Ishikawa (cell line): Measurements from ENCODE around the gene ABCB8.

Experiments
- CEBPB ChIP-seq: IDR thresholded peaks from 2 replicates; pipeline ENCODE4 v1.6.1; 2012
- CREB1 ChIP-seq: IDR thresholded peaks from 2 replicates; pipeline ENCODE4 v1.6.1; 2012; ENCODE audit warnings: low read depth
- EGR1 ChIP-seq: IDR thresholded peaks from 2 replicates; pipeline ENCODE4 v1.6.1; 2012
- EP300 ChIP-seq: IDR thresholded peaks from 2 replicates; pipeline ENCODE4 v1.6.1; 2012; ENCODE audit warnings: borderline replicate concordance
- FOXM1 ChIP-seq: IDR thresholded peaks from 2 replicates; pipeline ENCODE4 v1.6.1; 2012; ENCODE audit warnings: low read depth, borderline replicate concordance
- MAX ChIP-seq: IDR thresholded peaks from 2 replicates; pipeline ENCODE4 v1.6.1; 2012
- NFIC ChIP-seq: IDR thresholded peaks from 2 replicates; pipeline ENCODE4 v1.6.1; 2012
- RAD21 ChIP-seq: IDR thresholded peaks from 2 replicates; pipeline ENCODE4 v1.6.1; 2012; ENCODE audit warnings: low read depth
- REST ChIP-seq: IDR thresholded peaks from 2 replicates; pipeline ENCODE4 v1.6.1; 2012; ENCODE audit warnings: low read depth, mild to moderate bottlenecking
- TAF1 ChIP-seq: IDR thresholded peaks from 2 replicates; pipeline ENCODE4 v1.6.1; 2012; ENCODE audit warnings: low read depth, mild to moderate bottlenecking
- TCF12 ChIP-seq: IDR thresholded peaks from 2 replicates; pipeline ENCODE4 v1.6.1; 2012; ENCODE audit warnings: low read depth
- TEAD4 ChIP-seq: IDR thresholded peaks from 2 replicates; pipeline ENCODE4 v1.6.1; 2012
- USF1 ChIP-seq: IDR thresholded peaks from 2 replicates; pipeline ENCODE4 v1.6.1; 2012
- YY1 ChIP-seq: IDR thresholded peaks from 2 replicates; pipeline ENCODE4 v1.6.1; 2012; ENCODE audit warnings: low read depth
- ZBTB7A ChIP-seq: IDR thresholded peaks from 2 replicates; pipeline ENCODE4 v1.6.1; 2012; ENCODE audit warnings: low read depth

Gene ABCB8

GRCh38 chr7:150997817-150998216, 30.4 kb upstream of the ABCB8 start:
- TF ChIP-seq REST: no peak

- TF ChIP-seq FOXM1 (no peak), EP300 (no peak), TCF12 (no peak), NFIC (no peak), CREB1 (no peak), USF1 (no peak), REST (no peak), TEAD4 (no peak), EGR1 (no peak), ZBTB7A (no peak), MAX (no peak), RAD21 (no peak), YY1 (no peak), CEBPB (no peak), TAF1 (no peak)
Measured at GRCh38 chr7:150998341-150998740, 29.9 kb upstream of the ABCB8 start.

- TF ChIP-seq ZBTB7A (no peak), CEBPB (no peak), MAX (no peak)
Measured at GRCh38 chr7:150999001-150999400, 29.2 kb upstream of the ABCB8 start.

GRCh38 chr7:150999497-151000230, 28.6 kb upstream of the ABCB8 start:
- no peak for TF ChIP-seq TAF1
- TF ChIP-seq YY1: no peak
- no peak for TF ChIP-seq CEBPB
- TF ChIP-seq TEAD4: no peak
- TF ChIP-seq ZBTB7A: no peak
- no peak for TF ChIP-seq CREB1
- no peak for TF ChIP-seq EGR1
- TF ChIP-seq NFIC: no peak
- TF ChIP-seq RAD21: no peak
- TF ChIP-seq EP300: no peak
- TF ChIP-seq TCF12: no peak
- no peak for TF ChIP-seq USF1

- TF ChIP-seq TEAD4 (no peak), CEBPB (no peak), EP300 (no peak), NFIC (no peak), USF1 (no peak), MAX (no peak), EGR1 (no peak), RAD21 (no peak), ZBTB7A (no peak)
Measured at GRCh38 chr7:151000897-151001495, 27.3 kb upstream of the ABCB8 start.

GRCh38 chr7:151001546-151001945, 26.7 kb upstream of the ABCB8 start:
- TF ChIP-seq TAF1 (no peak), FOXM1 (no peak), REST (no peak), EP300 (no peak), TEAD4 (no peak), USF1 (no peak), CEBPB (no peak), YY1 (no peak), EGR1 (no peak), ZBTB7A (no peak), TCF12 (no peak), MAX (no peak), NFIC (no peak), CREB1 (no peak), RAD21 (no peak)
